ENCODE results near the gene ADAMTSL4. TPM values are rescaled to one million over a fixed set of nuclear protein-coding genes. Genes with fewer than 3 reads are reported as not detected.

Gene ADAMTSL4
- total RNA-seq, result 10 to 100 TPM in 2 of 4 donors, 1 to 10 TPM in 2; 5.6 to 30.0 (median 10.7) TPM

DNA sequence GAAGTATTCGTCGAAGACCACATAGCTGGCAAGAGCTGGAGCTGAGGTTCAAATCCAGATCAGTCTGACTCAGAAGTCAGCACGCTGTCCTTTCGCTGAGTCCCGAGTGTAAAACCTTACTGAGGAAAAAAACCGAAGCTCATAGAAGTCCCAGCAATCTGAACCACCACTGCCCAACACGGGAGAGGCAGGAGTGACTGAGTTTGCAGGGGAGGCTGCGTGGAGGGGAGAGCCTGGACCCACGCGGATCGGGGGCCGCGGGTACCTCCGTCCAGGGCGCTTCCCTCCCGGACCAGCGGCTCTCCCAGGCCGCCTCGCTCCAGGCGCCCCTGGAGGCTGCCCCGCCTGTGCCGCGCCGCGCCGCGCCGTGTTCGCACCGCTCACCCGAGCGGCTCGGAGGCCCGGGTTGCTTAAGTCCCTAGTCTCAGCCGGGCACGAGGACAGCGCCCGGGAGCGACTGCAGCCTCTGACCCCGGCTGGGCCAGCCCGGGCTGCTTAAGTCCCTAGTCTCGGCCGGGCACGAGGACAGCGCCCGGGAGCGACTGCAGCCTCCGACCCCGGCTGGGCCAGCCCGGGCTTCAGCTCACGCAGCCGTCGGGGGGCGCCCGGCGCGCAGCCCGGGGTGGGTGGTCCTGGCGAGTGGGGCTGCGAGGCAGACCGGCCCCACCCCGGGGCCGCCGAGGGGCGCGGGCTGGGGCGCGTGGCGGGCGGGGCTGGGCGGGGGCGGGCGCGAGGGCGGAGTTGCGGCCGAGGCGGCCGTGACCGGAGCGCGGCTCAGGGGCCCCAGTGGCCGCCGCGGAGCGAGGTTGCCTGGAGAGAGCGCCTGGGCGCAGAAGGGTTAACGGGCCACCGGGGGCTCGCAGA, at the start of gene ADAMTSL4:
ADAMTSL4 (plus strand) TSS at position 777 of the 864 bp plus-strand sequence. CDS start 2,881 bp downstream, outside the sequence.
- Histone ChIP-seq H3K36me3 (no peaks in the 10 kb centered on the region), H3K27me3 (no peaks in the 10 kb centered on the region), H3K9me3 (no peaks in the 10 kb centered on the region), H3K27ac (peak within 1 kb of the TSS; percentile 81 to 92 (median 90)), H3K4me1 (peaks cover 28 to 35% of the 10 kb centered on the region in 2 donors), H3K4me3 (peak within 1 kb of the TSS; percentile 62 to 92 (median 70))
- TF ChIP-seq POLR2A (IDR thresholded peaks at IDR 0.05), result peak in 1 of 2 donors; percentile 58
- TF ChIP-seq, protein P1, sequence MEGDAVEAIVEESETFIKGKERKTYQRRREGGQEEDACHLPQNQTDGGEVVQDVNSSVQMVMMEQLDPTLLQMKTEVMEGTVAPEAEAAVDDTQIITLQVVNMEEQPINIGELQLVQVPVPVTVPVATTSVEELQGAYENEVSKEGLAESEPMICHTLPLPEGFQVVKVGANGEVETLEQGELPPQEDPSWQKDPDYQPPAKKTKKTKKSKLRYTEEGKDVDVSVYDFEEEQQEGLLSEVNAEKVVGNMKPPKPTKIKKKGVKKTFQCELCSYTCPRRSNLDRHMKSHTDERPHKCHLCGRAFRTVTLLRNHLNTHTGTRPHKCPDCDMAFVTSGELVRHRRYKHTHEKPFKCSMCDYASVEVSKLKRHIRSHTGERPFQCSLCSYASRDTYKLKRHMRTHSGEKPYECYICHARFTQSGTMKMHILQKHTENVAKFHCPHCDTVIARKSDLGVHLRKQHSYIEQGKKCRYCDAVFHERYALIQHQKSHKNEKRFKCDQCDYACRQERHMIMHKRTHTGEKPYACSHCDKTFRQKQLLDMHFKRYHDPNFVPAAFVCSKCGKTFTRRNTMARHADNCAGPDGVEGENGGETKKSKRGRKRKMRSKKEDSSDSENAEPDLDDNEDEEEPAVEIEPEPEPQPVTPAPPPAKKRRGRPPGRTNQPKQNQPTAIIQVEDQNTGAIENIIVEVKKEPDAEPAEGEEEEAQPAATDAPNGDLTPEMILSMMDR (IDR thresholded peaks at IDR 0.05 in 4 of 5, conservative IDR thresholded peaks at IDR 0.05 in 1 of 5), result peak in 4 of 5 experiments; percentile 12 to 39 (median 22)
- ATAC-seq (peak; percentile 57 to 69), DNase-seq (peak in 1 of 2 donors; percentile 74)
- in situ Hi-C loops (cut with MboI; ENCODE audit: low sequenced_read_pairs in 4 of 4), result no loop called here
- intact Hi-C loops (cut with DNase I; ENCODE audit: low total_unique reads), result no loop called here

DNA sequence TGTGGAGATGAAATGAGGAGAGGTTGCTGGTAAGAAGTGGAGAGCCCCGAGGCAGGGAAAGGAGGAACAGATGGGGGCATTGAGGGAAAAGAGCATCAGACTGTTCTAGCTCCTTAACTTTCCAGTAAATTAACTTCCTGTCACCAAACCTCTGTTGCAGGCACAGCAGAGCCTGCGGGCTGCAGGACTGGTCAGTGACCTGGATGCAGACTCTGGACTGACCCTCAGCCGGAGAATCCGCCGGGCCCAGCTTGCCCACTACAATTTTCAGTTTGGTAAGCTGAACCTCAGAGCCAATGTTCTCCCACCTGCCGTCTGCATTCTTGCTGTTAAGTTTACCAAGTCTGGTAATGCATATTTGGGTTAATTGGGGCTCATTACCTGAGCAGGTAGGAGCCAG, 43.8 kb upstream of the ADAMTSL4 start:
- in situ Hi-C loops (cut with MboI; ENCODE audit: low sequenced_read_pairs in 4 of 4) (no loop called here), intact Hi-C loops (cut with DNase I; ENCODE audit: low total_unique reads) (no loop called here)
- Histone ChIP-seq H3K4me1 (peaks cover 0 to 7% of the 10 kb centered on the region in 2 donors), H3K27ac (no peak overlapping the region), H3K4me3 (no peak overlapping the region), H3K9me3 (no peaks in the 10 kb centered on the region), H3K36me3 (peaks cover 0 to 39% of the 10 kb centered on the region in 2 donors), H3K27me3 (no peaks in the 10 kb centered on the region)
- ATAC-seq, result no peak
- TF ChIP-seq, protein P1 (IDR thresholded peaks at IDR 0.05 in 4 of 5, conservative IDR thresholded peaks at IDR 0.05 in 1 of 5), result no peak
- TF ChIP-seq POLR2A (IDR thresholded peaks at IDR 0.05), result no peak
- DNase-seq, result no peak

DNA sequence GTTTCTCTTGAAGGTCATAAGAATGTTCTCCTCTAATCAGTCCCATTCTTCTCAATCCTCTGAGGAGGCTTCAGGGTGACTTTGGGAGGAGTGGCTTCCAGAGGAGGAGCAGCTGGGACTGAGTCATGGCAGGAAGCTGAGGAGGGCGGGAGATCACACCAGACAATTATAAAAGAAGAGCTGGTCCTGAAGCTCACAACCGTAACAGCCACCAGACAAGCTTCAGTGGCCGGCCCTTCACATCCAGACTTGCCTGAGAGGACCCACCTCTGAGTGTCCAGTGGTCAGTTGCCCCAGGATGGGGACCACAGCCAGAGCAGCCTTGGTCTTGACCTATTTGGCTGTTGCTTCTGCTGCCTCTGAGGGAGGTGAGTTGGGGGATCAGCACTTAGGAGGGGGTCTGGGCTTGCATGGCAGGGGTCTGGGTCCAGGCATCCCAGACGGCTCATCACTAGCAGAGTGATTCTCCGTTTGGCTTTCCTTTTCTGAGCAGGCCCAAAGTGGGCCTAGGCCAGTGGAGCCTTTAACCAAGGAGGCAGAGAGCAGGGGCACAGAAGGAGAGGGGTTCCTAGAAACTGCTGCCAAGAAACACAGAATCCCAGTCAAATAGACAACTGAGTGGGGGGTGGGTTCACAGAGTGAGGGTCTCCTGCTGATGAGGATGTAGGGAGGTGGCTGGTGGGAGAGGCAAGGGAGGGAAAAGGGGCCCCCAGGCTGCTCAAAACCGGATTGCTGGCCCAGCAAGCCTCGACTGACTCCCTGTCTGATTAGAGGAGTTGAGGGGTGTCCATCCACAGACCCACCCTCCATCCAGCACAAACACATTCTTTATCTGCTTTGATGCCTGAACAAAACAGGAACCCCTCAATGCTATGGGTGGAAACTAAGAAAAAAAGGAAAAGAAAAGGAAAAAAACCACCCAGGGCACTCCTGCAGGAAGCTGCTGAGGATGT, 41.0 kb upstream of the ADAMTSL4 start, which contains the start of gene ECM1:
ECM1 (plus strand) TSS at position 198 of the 953 bp plus-strand sequence; CDS start at position 299, 101 bp downstream.
- ATAC-seq, result peak; percentile 84 to 86
- Histone ChIP-seq H3K36me3 (peaks cover 0 to 36% of the 10 kb centered on the region in 2 donors), H3K27me3 (no peaks in the 10 kb centered on the region), H3K27ac (peak within 1 kb of the TSS; percentile 63 to 76 (median 71)), H3K4me3 (peak within 1 kb of the TSS in 3 of 4 donors; percentile 19 to 33 (median 21)), H3K4me1 (peaks cover 0 to 7% of the 10 kb centered on the region in 2 donors), H3K9me3 (no peaks in the 10 kb centered on the region)
- TF ChIP-seq, protein P1 (IDR thresholded peaks at IDR 0.05 in 4 of 5, conservative IDR thresholded peaks at IDR 0.05 in 1 of 5), result no peak
- TF ChIP-seq POLR2A (IDR thresholded peaks at IDR 0.05), result no peak
- peak; percentile 44 to 63 for DNase-seq
- in situ Hi-C loops (cut with MboI; ENCODE audit: low sequenced_read_pairs in 4 of 4) (no loop called here), intact Hi-C loops (cut with DNase I; ENCODE audit: low total_unique reads) (no loop called here)

DNA sequence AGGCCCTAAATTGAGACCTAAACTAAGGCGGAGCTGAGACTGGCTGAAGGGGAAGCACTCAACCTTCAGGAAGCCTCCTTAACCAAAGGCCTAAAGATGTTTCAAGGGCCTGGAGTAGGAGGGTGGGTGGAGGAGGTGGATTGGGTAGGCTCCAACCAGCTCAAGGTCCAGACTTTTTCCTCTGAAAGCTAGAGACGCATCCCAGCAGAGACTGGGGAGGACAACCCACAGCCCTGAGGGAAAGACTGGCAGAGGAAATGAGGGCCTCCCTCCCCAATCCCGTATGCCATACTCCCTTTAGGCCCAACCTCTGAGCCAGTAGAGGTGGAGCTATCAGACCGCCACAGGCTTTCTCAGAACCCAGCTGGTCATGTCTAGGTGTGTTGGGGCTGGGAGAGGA, 40.2 kb upstream of the ADAMTSL4 start:
- in situ Hi-C loops (cut with MboI; ENCODE audit: low sequenced_read_pairs in 4 of 4), result no loop called here
- peaks cover 0 to 34% of the 10 kb centered on the region in 2 donors for H3K36me3 ChIP-seq
- peak overlapping the region in 2 of 4 donors; percentile 63 to 76 for H3K27ac ChIP-seq

More for the DNA sequence above, 40.2 kb upstream of the ADAMTSL4 start:
- Histone ChIP-seq H3K9me3 (no peaks in the 10 kb centered on the region), H3K27me3 (no peaks in the 10 kb centered on the region), H3K4me3 (peak overlapping the region in 1 of 4 donors; percentile 19), H3K4me1 (peaks cover 0 to 7% of the 10 kb centered on the region in 2 donors)
- no peak for ATAC-seq
- intact Hi-C loops (cut with DNase I; ENCODE audit: low total_unique reads), result no loop called here
- no peak for TF ChIP-seq POLR2A (IDR thresholded peaks at IDR 0.05)
- TF ChIP-seq, protein P1 (IDR thresholded peaks at IDR 0.05 in 4 of 5, conservative IDR thresholded peaks at IDR 0.05 in 1 of 5), result no peak
- DNase-seq, result no peak

Data from gastrocnemius medialis (tissue), 4 donors.